Endothelial cell of umbilical vein (primary cell): ENCODE measurements around the gene CHN2. TPM values are rescaled to one million over a fixed set of nuclear protein-coding genes. Genes with fewer than 3 reads are reported as not detected.

Experiments used
- BruUV-seq: library from RNA; stranded (reverse); fragments of 400-500 nt; replicated peaks from 2 replicates; lab custom pipeline; 2021; lab: Mats Ljungman, UMichigan
- CTCF ChIA-PET: fragments of 300-600, 350-600 bp; sonication (Branson Sonifier 250); formaldehyde crosslinking; loops from one replicate; lab custom pipeline; 2021; ENCODE audit warnings: antibody characterized with exemption, inconsistent platforms; lab: Charles Lee
- POLR2A ChIA-PET: fragments of 300-600, 350-600 bp; sonication (Branson Sonifier 250); formaldehyde crosslinking; loops from one replicate; lab custom pipeline; 2021; ENCODE audit warnings: antibody characterized with exemption, inconsistent platforms; lab: Charles Lee
- DNase-seq: peaks from one replicate; pipeline ENCODE4 v3.0.0-alpha.2; 2011; ENCODE audit warnings: low read depth, low spot score
- FAIRE-seq: peaks from 2 replicates; lab custom pipeline; 2011; peaks lifted over from hg19 to GRCh38; lab: Jason Lieb, UNC
- H2AFZ ChIP-seq: 2 replicates; pipeline ENCODE4 v1.6.0; 2012; ENCODE audit warnings: low read depth, low read length, control low read depth, inconsistent platforms
- H3K27ac ChIP-seq: 2 replicates; pipeline ENCODE4 v1.5.1; 2011; ENCODE audit warnings: low read depth, mild to moderate bottlenecking, control low read depth, low read length, moderate library complexity; ENCODE audit not compliant: insufficient read depth
- H3K27me3 ChIP-seq, 2 experiments: 2 replicates each; pipeline versions ENCODE4 v1.6.0 to v1.6.1; 2011; ENCODE audit warnings: low read length in 2 of 2, mixed read lengths in 1 of 2; ENCODE audit not compliant: control insufficient read depth in 2 of 2, insufficient read depth in 2 of 2
- H3K36me3 ChIP-seq, 2 experiments: 2 replicates in 1 of 2; 3 replicates in 1 of 2; pipeline ENCODE4 v1.5.1; 2011; ENCODE audit warnings: low read length in 2 of 2, mild to moderate bottlenecking in 1 of 2, moderate library complexity in 1 of 2; ENCODE audit not compliant: control insufficient read depth in 2 of 2, insufficient read depth in 2 of 2; ENCODE audit errors: extremely low read depth in 1 of 2
- H3K4me1 ChIP-seq: 3 replicates; pipeline ENCODE4 v1.5.1; 2011; ENCODE audit warnings: mild to moderate bottlenecking, low read length; ENCODE audit not compliant: control insufficient read depth, insufficient read depth; ENCODE audit errors: extremely low read depth
- H3K4me2 ChIP-seq: 2 replicates; pipeline ENCODE4 v1.6.1; 2011; ENCODE audit warnings: low read length, control low read depth, mixed read lengths; ENCODE audit not compliant: insufficient read depth
- H3K4me3 ChIP-seq, 3 experiments: fragments of 200-600 bp in 1 of 3; sonication (generic), shearing (Covaris generic) in 1 of 3; replicated peaks in 1 of 3; 2 replicates each; pipeline ENCODE4 v1.5.1; 2011 to 2016; ENCODE audit warnings: control low read depth in 3 of 3, low read length in 3 of 3, mild to moderate bottlenecking in 2 of 3, inconsistent platforms in 1 of 3, low read depth in 1 of 3, moderate library complexity in 1 of 3; ENCODE audit not compliant: insufficient read depth in 1 of 3
- H3K79me2 ChIP-seq: 2 replicates; pipeline ENCODE4 v1.6.0; 2012; ENCODE audit warnings: low read length, inconsistent platforms; ENCODE audit not compliant: control insufficient read depth, insufficient read depth
- H3K9ac ChIP-seq: replicated peaks from 2 replicates; pipeline ENCODE3; 2011; ENCODE audit warnings: low read length, control low read depth; ENCODE audit not compliant: insufficient read depth; ENCODE audit errors: extremely low read depth
- H3K9me1 ChIP-seq: replicated peaks from 3 replicates; pipeline ENCODE4 v1.6.0; 2011; ENCODE audit warnings: mild to moderate bottlenecking, low read length; ENCODE audit not compliant: control insufficient read depth, insufficient read depth; ENCODE audit errors: extremely low read depth
- H3K9me3 ChIP-seq: replicated peaks from 2 replicates; pipeline ENCODE4 v1.5.1; 2012; ENCODE audit warnings: low read length, inconsistent platforms; ENCODE audit not compliant: control insufficient read depth, insufficient read depth
- H4K20me1 ChIP-seq: replicated peaks from 2 replicates; pipeline ENCODE3; 2011; ENCODE audit warnings: mild to moderate bottlenecking, low read length; ENCODE audit not compliant: control insufficient read depth, insufficient read depth; ENCODE audit errors: extremely low read depth
- EZH2 ChIP-seq: IDR thresholded peaks from 2 replicates; pipeline ENCODE4 v1.6.1; 2012; ENCODE audit warnings: borderline replicate concordance, low read depth, mild to moderate bottlenecking, moderate library complexity, low read length, inconsistent platforms; ENCODE audit not compliant: severe bottlenecking
- FOS ChIP-seq: IDR thresholded peaks from 2 replicates; pipeline ENCODE4 v1.6.1; 2011; ENCODE audit warnings: mild to moderate bottlenecking, low read length, moderate library complexity, borderline replicate concordance; ENCODE audit not compliant: insufficient read depth
- GATA2 ChIP-seq: IDR thresholded peaks from 2 replicates; pipeline ENCODE4 v1.7.0; 2011; ENCODE audit warnings: low read depth, mild to moderate bottlenecking, moderate library complexity, mixed read lengths, low read length; ENCODE audit not compliant: insufficient read length, insufficient read depth
- JUN ChIP-seq: IDR thresholded peaks from 2 replicates; pipeline ENCODE4 v1.6.1; 2011; ENCODE audit warnings: borderline replicate concordance, low read depth; ENCODE audit not compliant: insufficient read length, insufficient read depth
- MYC ChIP-seq: IDR thresholded peaks from one replicate; pipeline ENCODE4 v1.6.1; 2011; ENCODE audit warnings: mild to moderate bottlenecking, low read depth, low read length
- POLR2A ChIP-seq: IDR thresholded peaks from 2 replicates; pipeline ENCODE4 v1.6.1; 2012; ENCODE audit warnings: low read depth, mild to moderate bottlenecking, control low read depth, low read length
- POLR2AphosphoS5 ChIP-seq: IDR thresholded peaks from 2 replicates; pipeline ENCODE4 v1.6.1; 2012; ENCODE audit warnings: low read depth, mild to moderate bottlenecking, control low read depth, low read length, moderate library complexity; ENCODE audit not compliant: insufficient read depth
- dilution Hi-C: fragments of 300-500 bp; cut with MboI; formaldehyde crosslinking; loops from one replicate; pipeline ENCODE4 v1.15.0; 2019; ENCODE audit warnings: low sequenced_read_pairs; ENCODE audit not compliant: extremely low pct_ligation_motif_present
- intact Hi-C: fragments of 100-400 bp; cut with micrococcal nuclease; formaldehyde crosslinking; loops from one replicate; pipeline ENCODE4 v1.10.0; 2022
- polyA plus RNA-seq, 4 experiments: library from polyadenylated mRNA; depleted of rRNA in 3 of 4; stranded (reverse) in 3 of 4; unstranded in 1 of 4; fragments of >200 nt; gene quantifications; 2 replicates each; pipeline versions ENCODE4 v1.2.1 to v1.2.3, GENCODE V29; 2011 to 2012; ENCODE audit warnings: missing spikeins in 1 of 4
- total RNA-seq: library from RNA; stranded (reverse); gene quantifications from 2 replicates; pipeline ENCODE4 v1.2.3, GENCODE V29; 2021
- TF ChIP-seq, protein P1 (sequence below): IDR thresholded peaks from 2 replicates; pipeline ENCODE4 v1.6.1; 2011; ENCODE audit not compliant: insufficient read depth, insufficient read length
- TF ChIP-seq, protein P2 (sequence below), 2 donors: IDR thresholded peaks; 1 replicate in 1 of 2; 2 replicates in 1 of 2; pipeline ENCODE4 v1.5.1; 2011; ENCODE audit warnings: low read length in 2 of 2, mild to moderate bottlenecking in 2 of 2, moderate library complexity in 2 of 2, control low read depth in 1 of 2, inconsistent platforms in 1 of 2, low read depth in 1 of 2; ENCODE audit not compliant: insufficient read depth in 1 of 2; ENCODE audit errors: extremely low read depth in 1 of 2

Gene CHN2
- total and polyA plus RNA-seq, 2 donors (not counting 3 experiments of a cell fraction or from before 2014, with no cell fraction given) = 1.4 to 5.0 TPM

DNA sequence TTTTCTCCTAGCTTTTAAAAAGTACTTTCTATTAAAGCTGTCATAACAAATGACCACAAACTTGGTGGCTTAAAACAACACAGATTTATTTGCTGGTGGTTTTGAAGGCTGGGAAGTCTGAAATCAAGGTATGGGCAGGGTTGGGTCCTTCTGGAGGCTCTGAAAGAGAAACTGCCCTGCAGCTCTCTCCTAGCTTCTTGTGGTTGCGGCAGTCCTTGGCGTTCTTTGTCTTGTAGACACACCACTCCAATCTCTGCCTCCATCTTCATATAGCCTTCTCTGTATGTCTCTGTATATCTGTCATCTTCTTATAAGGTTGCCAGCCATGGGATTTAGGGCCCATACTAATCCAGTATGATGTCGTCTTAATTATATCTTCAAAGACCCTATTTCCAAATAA is 289.7 kb downstream of the CHN2 start:
- CTCF ChIA-PET = no interaction called here
- intact Hi-C loops (loop anchor here (10.0 kb wide), 2 partner anchors 209 to 241 kb away; no protein-coding TSS in a partner anchor), dilution Hi-C loops (no loop called here)
- Histone ChIP-seq H3K27ac (no peak overlapping the region), H3K4me1 (peaks cover 20% of the 10 kb centered on the region), H3K9me1 (no peaks in the 10 kb centered on the region), H4K20me1 (no peaks in the 10 kb centered on the region), H3K4me2 (no peak overlapping the region), H2AFZ (no peak overlapping the region), H3K79me2 (no peaks in the 10 kb centered on the region), H3K9me3 (no peaks in the 10 kb centered on the region), H3K4me3 (no peak overlapping the region), H3K27me3 (no peaks in the 10 kb centered on the region), H3K36me3 (no peaks in the 10 kb centered on the region), H3K9ac (no peak overlapping the region)
- BruUV-seq = no TSS peak
- DNase-seq = no peak
- no peak for TF ChIP-seq POLR2A
- TF ChIP-seq, protein P1, sequence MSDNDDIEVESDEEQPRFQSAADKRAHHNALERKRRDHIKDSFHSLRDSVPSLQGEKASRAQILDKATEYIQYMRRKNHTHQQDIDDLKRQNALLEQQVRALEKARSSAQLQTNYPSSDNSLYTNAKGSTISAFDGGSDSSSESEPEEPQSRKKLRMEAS = no peak
- no peak for TF ChIP-seq MYC
- no peak for TF ChIP-seq EZH2
- TF ChIP-seq POLR2AphosphoS5 = no peak
- no peak for TF ChIP-seq JUN
- TF ChIP-seq FOS = no peak
- TF ChIP-seq GATA2 = no peak
- TF ChIP-seq, protein P2, sequence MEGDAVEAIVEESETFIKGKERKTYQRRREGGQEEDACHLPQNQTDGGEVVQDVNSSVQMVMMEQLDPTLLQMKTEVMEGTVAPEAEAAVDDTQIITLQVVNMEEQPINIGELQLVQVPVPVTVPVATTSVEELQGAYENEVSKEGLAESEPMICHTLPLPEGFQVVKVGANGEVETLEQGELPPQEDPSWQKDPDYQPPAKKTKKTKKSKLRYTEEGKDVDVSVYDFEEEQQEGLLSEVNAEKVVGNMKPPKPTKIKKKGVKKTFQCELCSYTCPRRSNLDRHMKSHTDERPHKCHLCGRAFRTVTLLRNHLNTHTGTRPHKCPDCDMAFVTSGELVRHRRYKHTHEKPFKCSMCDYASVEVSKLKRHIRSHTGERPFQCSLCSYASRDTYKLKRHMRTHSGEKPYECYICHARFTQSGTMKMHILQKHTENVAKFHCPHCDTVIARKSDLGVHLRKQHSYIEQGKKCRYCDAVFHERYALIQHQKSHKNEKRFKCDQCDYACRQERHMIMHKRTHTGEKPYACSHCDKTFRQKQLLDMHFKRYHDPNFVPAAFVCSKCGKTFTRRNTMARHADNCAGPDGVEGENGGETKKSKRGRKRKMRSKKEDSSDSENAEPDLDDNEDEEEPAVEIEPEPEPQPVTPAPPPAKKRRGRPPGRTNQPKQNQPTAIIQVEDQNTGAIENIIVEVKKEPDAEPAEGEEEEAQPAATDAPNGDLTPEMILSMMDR (IDR thresholded peaks at IDR 0.05; ENCODE audit: extremely low read depth in 1 of 2, insufficient read depth in 1 of 2, low read depth in 1 of 2, low read length in 2 of 2) = no peak
- POLR2A ChIA-PET = no interaction called here
- FAIRE-seq = no peak
